Activated T-helper 1 cell treated with Interleukin-2 at 50 U/mL for 16 hours (primary cell): ENCODE measurements around the gene PLN.

Source experiments
- DNase-seq: peaks from one replicate; pipeline ENCODE4 v3.0.0-alpha.2; 2020; ENCODE audit warnings: low read depth

Gene PLN

GRCh38 chr6:118548136-118548535, at the start of gene PLN:
Gene PLN, plus strand, starts transcription at chr6:118548296. Its CDS starts 10,626 bp downstream, at chr6:118558922.
- no peak for DNase-seq

- no peak for DNase-seq
Measured at GRCh38 chr6:118500130-118501015, 47.7 kb upstream of the PLN start.

DNA sequence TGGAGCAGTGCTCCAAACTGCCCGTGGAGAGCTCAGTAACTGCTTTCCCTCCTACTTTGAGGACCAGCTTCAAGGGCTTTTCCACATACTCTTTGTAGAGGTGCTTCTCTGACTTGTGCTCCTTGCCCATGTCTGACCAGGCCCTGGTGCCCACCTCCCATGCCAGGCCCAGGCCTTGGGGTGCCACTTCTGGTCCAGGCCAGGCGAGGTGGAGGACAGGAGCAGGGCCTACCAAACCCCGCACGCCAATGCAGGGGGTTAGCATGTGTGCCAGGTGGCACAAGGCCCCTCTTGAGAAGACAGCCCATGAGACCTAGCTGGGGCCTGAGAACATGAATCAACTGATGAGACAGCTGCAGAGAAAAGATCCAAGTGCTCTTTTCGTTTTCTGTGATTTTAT, 47.0 kb upstream of the PLN start:
- DNase-seq = no peak

GRCh38 chr6:118501765-118502164, 46.3 kb upstream of the PLN start:
- DNase-seq = no peak

- no peak for DNase-seq
Measured at GRCh38 chr6:118502169-118502568, 45.9 kb upstream of the PLN start.

GRCh38 chr6:118504611-118505010, 43.5 kb upstream of the PLN start:
- DNase-seq = no peak

DNA sequence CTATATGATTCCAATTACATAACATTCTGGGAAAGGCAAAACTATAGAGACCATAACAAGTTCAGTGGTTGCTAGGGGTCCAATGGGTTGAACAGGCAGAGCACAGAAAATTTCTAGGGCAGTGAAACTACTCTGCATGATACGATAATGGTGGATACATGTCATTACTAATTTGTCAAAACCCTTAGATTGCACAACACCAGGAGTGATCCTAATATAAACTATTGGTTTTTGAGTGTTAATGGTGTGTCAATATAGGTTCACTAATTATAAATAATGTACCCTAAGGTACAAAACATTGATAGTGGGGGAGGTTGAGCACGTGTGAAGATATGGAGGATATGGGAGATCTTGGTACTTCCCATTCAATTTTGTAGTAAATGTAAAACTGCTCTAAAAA, 42.4 kb upstream of the PLN start:
- DNase-seq = no peak

GRCh38 chr6:118506071-118506638, 41.9 kb upstream of the PLN start:
- DNase-seq = no peak

DNA sequence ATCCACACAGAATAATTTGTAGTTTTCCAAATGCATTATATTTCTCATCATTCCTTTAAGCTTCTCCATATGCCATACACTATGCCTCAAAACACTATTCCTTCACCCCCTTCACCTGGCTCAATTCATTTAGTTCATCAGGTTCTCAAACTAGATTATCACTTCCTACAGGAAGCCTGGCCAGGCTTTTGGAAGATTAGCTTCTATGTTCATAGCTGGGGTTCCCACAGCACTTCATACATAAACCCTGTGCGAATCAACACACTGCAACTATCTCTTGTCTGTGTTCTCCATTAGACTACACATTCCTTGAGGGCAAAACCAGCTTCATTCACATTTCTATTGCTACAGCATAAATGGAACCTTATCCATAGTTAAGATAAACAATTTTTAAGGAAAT, 40.5 kb upstream of the PLN start:
- no peak for DNase-seq

- DNase-seq = no peak
Measured at GRCh38 chr6:118509009-118509617, 39.0 kb upstream of the PLN start.

DNA sequence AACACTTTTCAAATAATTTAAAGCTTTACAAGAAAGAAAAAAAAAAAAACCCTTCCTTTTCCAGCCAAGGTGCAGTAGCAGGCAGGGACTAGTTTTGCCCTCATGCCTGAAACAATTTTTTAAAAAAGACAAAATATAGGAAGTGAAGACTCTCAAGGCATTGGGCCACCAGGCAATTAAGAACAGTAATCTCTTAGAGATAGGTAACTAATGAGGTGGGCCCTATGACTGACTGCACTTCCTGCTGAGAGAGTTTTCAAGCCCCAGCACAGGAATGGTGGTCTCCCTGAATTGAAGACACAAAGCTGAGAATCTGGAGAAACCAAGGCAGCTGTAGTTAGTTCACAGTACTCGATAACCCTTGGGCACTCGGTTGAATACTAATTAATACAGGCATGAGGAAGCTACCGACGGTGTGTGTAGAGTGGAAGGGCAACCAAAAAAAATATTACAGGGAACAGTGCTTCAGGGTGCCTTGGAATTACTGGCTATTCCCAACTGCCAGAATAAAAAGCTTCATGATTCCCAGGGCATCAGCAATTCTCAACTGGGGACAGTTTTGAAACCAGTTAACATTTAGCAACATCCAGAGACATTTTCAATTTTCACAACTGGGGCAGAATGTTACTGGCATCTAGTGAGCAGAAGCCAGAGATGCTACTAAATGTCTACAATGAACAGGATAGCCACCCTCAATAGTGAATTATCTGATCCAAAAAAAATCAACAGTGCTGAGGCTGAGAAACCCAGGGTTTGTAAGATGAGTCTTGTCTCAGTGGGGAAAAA, 36.0 kb upstream of the PLN start:
- no peak for DNase-seq

- DNase-seq = no peak
Measured at GRCh38 chr6:118514689-118515088, 33.4 kb upstream of the PLN start.

DNA sequence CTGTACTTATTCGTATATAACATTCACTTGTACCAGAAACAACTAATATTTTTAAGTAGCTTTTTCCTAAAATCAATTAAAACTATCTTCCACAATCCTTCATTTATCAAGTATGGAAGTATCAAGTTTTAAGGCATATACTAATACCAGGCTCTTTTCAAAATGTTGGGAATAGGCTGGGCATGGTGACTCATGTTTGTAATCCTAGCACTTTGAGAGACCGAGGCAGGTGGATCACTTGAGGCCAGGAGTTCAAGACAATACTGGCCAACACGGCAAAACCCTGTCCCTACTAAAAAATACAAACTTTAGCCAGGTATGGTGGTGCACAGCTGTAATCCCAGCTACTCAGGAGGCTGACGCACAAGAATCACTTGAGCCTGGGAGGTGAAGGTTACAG, 25.7 kb upstream of the PLN start:
- DNase-seq = no peak

- DNase-seq = no peak
Measured at GRCh38 chr6:118523216-118523615, 24.9 kb upstream of the PLN start.

DNA sequence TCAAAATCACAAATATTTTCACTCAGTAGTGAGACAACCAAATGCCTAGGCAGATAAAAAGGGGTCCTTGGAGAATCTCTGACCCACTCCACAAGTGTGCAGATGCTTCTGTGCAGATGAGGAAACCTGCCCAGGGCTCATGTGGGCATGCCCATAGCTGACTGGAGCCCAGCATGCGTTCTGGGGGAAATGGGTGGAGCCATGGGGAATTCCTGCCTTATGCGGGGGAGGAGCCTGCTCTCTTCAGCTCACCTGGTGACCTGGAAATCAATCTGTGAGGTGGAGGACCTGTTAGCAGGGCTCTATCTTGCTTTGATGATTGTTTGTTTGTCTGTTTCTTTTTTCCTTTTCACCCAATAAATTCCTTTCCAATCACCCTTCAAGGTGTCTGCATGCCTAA, 23.4 kb upstream of the PLN start:
- no peak for DNase-seq

DNA sequence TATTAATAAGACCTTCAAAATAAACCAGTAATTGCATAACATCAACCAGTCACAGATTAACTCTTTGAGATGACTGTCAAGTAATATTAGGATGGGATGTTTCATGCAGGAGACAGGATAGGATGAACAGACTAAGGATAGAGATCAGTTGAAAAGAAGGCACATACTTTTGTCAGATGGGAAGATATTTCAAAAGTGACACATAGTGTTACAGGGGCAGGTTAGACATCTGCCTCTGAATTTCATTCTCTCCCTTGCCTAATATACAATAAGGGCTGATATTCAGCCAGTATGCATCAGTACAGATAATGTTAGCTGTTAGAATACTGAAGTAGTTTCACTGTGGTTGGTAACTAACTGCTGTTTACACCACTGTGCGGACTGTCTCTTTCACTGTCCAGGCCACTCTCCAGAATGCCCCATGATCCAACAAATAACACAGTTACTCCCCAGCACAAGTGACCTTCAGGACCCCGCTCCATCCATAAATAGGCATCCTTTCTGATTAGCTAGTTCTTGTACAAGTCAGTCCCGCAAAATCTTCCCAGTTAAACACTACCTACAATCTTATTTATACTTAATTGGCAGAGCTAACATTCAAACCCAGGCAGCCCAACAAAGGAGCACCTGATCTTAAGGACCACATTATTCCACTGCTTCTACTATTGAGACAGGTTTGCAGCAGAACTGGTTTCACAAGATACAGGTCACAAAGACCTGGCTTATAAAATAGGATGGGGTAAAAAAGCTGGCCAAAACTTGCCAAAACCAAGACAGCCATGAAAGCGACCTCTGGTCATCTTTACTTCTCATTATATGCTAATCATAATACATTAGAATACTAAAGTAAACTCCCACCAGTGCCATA, 21.9 kb upstream of the PLN start:
- DNase-seq = no peak

DNA sequence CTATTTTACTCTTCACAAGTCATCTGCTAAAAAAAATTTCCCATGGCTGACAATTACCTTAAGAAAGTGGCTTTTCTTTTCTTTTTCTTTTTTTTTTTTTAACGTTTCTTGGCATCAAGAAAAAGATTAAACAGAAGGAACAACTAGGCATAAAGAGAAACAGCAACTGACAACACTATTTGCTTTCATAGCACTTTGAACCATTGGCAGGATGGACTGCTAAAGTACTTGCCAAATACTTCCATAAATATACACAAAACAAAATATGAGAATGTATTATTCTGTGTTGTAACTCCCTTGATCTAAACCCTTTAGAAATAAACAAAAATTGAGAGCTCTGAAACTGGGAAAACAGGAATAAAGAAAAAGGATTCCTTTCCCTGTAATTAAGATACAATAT, 20.0 kb upstream of the PLN start:
- no peak for DNase-seq

- no peak for DNase-seq
Measured at GRCh38 chr6:118529756-118530155, 18.3 kb upstream of the PLN start.

GRCh38 chr6:118530942-118531341, 17.2 kb upstream of the PLN start:
- no peak for DNase-seq

DNA sequence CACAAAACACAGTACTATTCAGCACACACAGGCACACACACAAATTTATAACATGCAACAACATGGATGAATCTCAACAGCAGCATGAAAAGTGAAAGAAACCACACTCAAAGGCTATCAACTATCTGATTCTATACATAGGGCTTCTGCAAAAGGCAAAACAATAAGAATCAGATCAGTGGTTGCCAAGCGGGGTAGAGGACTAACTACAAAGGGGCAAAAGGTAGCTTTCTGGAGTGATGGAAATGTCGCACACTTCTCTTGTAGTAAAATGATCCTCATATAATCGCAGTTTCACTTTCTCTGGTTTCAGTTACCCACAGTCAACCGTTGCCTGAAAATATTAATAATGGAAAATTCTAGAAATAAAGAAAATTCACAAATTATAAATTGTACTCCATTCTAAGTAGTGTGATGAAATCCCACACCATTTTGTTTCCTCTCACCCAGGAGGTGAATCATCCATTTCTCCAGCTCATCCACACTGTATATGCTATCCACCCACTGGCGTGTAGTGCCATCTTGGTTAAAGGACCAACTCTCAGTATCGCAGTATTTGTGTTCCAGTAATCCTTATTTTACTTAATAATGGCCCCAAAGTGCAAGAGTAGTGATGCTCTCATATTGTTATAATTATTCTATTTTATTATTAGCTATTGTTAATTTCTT, 12.8 kb upstream of the PLN start:
- DNase-seq = no peak

GRCh38 chr6:118536478-118536877, 11.6 kb upstream of the PLN start:
- no peak for DNase-seq
